GM12891 (cell line): ENCODE data around the gene TSPAN18.

Source experiments
- DNase-seq: peaks from one replicate; pipeline ENCODE4 v3.0.0; 2011; ENCODE audit warnings: low spot score; ENCODE audit not compliant: insufficient read length
- FAIRE-seq: peaks from 2 replicates; lab custom pipeline; 2011; peaks lifted over from hg19 to GRCh38; lab: Jason Lieb, UNC
- PAX5 ChIP-seq: IDR thresholded peaks from 2 replicates; pipeline ENCODE4 v1.6.1; 2011; ENCODE audit warnings: low read length, moderate library complexity, mild to moderate bottlenecking; ENCODE audit not compliant: insufficient read depth, severe bottlenecking
- POLR2A ChIP-seq: IDR thresholded peaks from 2 replicates; pipeline ENCODE4 v1.6.1; 2011; ENCODE audit warnings: low read depth, low read length, control low read depth
- POLR2AphosphoS5 ChIP-seq: IDR thresholded peaks from 2 replicates; pipeline ENCODE4 v1.6.1; 2011; ENCODE audit warnings: low read depth, low read length, control low read depth
- POU2F2 ChIP-seq: IDR thresholded peaks from 2 replicates; pipeline ENCODE4 v1.6.1; 2011; ENCODE audit warnings: low read depth, mild to moderate bottlenecking, control low read depth, low read length, moderate library complexity
- SPI1 ChIP-seq: IDR thresholded peaks from 2 replicates; pipeline ENCODE4 v1.6.1; 2011; ENCODE audit warnings: low read depth, low read length, control low read depth
- TAF1 ChIP-seq: IDR thresholded peaks from 2 replicates; pipeline ENCODE4 v1.6.1; 2011; ENCODE audit warnings: low read depth, low read length, control low read depth

TSPAN18 gene

GRCh38 chr11:44748606-44749005 lies 21.8 kb downstream of the TSPAN18 start:
- no peak for FAIRE-seq
- no peak for DNase-seq
- no peak for TF ChIP-seq PAX5
- no peak for TF ChIP-seq TAF1
- no peak for TF ChIP-seq SPI1
- no peak for TF ChIP-seq POU2F2
- TF ChIP-seq POLR2AphosphoS5 = no peak
- no peak for TF ChIP-seq POLR2A

GRCh38 chr11:44749189-44749588 lies 22.4 kb downstream of the TSPAN18 start:
- DNase-seq (no peak), FAIRE-seq (no peak)
- TF ChIP-seq TAF1 (no peak), SPI1 (no peak), POLR2A (no peak), POLR2AphosphoS5 (no peak), PAX5 (no peak), POU2F2 (no peak)

GRCh38 chr11:44750551-44751465 lies 24.0 kb downstream of the TSPAN18 start:
- FAIRE-seq (no peak), DNase-seq (no peak)
- no peak for TF ChIP-seq POU2F2
- no peak for TF ChIP-seq POLR2A
- no peak for TF ChIP-seq SPI1
- TF ChIP-seq PAX5 = no peak
- no peak for TF ChIP-seq TAF1
- no peak for TF ChIP-seq POLR2AphosphoS5

GRCh38 chr11:44752300-44752699 lies 25.5 kb downstream of the TSPAN18 start:
- no peak for FAIRE-seq
- no peak for TF ChIP-seq PAX5
- TF ChIP-seq SPI1 = no peak
- TF ChIP-seq POLR2AphosphoS5 = no peak
- no peak for TF ChIP-seq POU2F2
- no peak for TF ChIP-seq POLR2A
- no peak for TF ChIP-seq TAF1

GRCh38 chr11:44752713-44753112 lies 26.0 kb downstream of the TSPAN18 start:
- TF ChIP-seq SPI1 = no peak
- no peak for TF ChIP-seq POU2F2
- TF ChIP-seq TAF1 = no peak
- no peak for TF ChIP-seq POLR2AphosphoS5
- no peak for TF ChIP-seq POLR2A
- TF ChIP-seq PAX5 = no peak
- FAIRE-seq = no peak
- no peak for DNase-seq

More at GRCh38 chr11:44752300-44752699, 25.5 kb downstream of the TSPAN18 start:
- no peak for DNase-seq

GRCh38 chr11:44753961-44754645 lies 27.3 kb downstream of the TSPAN18 start:
- TF ChIP-seq TAF1 (no peak), POLR2AphosphoS5 (no peak), POLR2A (no peak), POU2F2 (no peak), PAX5 (no peak), SPI1 (no peak)
- no peak for FAIRE-seq
- no peak for DNase-seq

GRCh38 chr11:44754876-44755555 lies 28.3 kb downstream of the TSPAN18 start:
- FAIRE-seq = no peak
- TF ChIP-seq POLR2AphosphoS5 = no peak
- no peak for TF ChIP-seq TAF1
- TF ChIP-seq SPI1 = no peak
- TF ChIP-seq POLR2A = no peak
- TF ChIP-seq PAX5 = no peak
- no peak for TF ChIP-seq POU2F2
- DNase-seq = no peak

- FAIRE-seq (no peak), DNase-seq (no peak)
- TF ChIP-seq PAX5 = no peak
- no peak for TF ChIP-seq TAF1
- TF ChIP-seq POLR2A = no peak
These were observed 29.1 kb downstream of the TSPAN18 start for GRCh38 chr11:44755556-44756523.

GRCh38 chr11:44758983-44759382 lies 32.2 kb downstream of the TSPAN18 start:
- no peak for DNase-seq
- FAIRE-seq = no peak

More at GRCh38 chr11:44758983-44759382, 32.2 kb downstream of the TSPAN18 start:
- no peak for TF ChIP-seq POLR2AphosphoS5
- TF ChIP-seq POU2F2 = no peak
- TF ChIP-seq SPI1 = no peak
- no peak for TF ChIP-seq POLR2A
- TF ChIP-seq PAX5 = no peak
- TF ChIP-seq TAF1 = no peak
